Neural cell (in vitro differentiated cells): ENCODE data around the gene IRF4.

Experiments
- CTCF ChIP-seq: fragments of 450-650 bp; IDR thresholded peaks from 2 replicates; pipeline ENCODE4 v1.5.1; 2014; ENCODE audit warnings: antibody characterized with exemption, mild to moderate bottlenecking, moderate library complexity; ENCODE audit not compliant: poor library complexity, severe bottlenecking
- EP300 ChIP-seq: fragments of 450-650 bp; conservative IDR thresholded peaks from 2 replicates; pipeline ENCODE4 v1.6.1; 2014; ENCODE audit warnings: antibody characterized with exemption, mild to moderate bottlenecking, moderate library complexity; ENCODE audit not compliant: poor library complexity, severe bottlenecking
- EZH2 ChIP-seq: fragments of 200-600, 300-800 bp; shearing (Covaris generic), sonication (generic); IDR thresholded peaks from 2 replicates; pipeline ENCODE4 v1.6.1; 2014; ENCODE audit warnings: antibody characterized with exemption, low read length, borderline replicate concordance, mild to moderate bottlenecking; ENCODE audit not compliant: insufficient read depth, poor library complexity, severe bottlenecking
- MXI1 ChIP-seq: fragments of 450-650 bp; conservative IDR thresholded peaks from 2 replicates; pipeline ENCODE4 v1.6.1; 2014; ENCODE audit warnings: antibody characterized with exemption, mild to moderate bottlenecking; ENCODE audit not compliant: poor library complexity, severe bottlenecking
- POLR2AphosphoS5 ChIP-seq: IDR thresholded peaks from 2 replicates; pipeline ENCODE4 v1.6.1; 2012
- RAD21 ChIP-seq: fragments of 450-650 bp; conservative IDR thresholded peaks from 2 replicates; pipeline ENCODE4 v1.6.1; 2014; ENCODE audit warnings: antibody characterized with exemption, mild to moderate bottlenecking, moderate library complexity
- SMC3 ChIP-seq: fragments of 450-650 bp; conservative IDR thresholded peaks from 2 replicates; pipeline ENCODE4 v1.6.1; 2014; ENCODE audit warnings: antibody characterized with exemption, mild to moderate bottlenecking, moderate library complexity; ENCODE audit not compliant: poor library complexity
- TF ChIP-seq, protein P1 (sequence below): IDR thresholded peaks from 2 replicates; pipeline ENCODE4 v1.6.1; 2012; ENCODE audit warnings: borderline replicate concordance

DNA sequence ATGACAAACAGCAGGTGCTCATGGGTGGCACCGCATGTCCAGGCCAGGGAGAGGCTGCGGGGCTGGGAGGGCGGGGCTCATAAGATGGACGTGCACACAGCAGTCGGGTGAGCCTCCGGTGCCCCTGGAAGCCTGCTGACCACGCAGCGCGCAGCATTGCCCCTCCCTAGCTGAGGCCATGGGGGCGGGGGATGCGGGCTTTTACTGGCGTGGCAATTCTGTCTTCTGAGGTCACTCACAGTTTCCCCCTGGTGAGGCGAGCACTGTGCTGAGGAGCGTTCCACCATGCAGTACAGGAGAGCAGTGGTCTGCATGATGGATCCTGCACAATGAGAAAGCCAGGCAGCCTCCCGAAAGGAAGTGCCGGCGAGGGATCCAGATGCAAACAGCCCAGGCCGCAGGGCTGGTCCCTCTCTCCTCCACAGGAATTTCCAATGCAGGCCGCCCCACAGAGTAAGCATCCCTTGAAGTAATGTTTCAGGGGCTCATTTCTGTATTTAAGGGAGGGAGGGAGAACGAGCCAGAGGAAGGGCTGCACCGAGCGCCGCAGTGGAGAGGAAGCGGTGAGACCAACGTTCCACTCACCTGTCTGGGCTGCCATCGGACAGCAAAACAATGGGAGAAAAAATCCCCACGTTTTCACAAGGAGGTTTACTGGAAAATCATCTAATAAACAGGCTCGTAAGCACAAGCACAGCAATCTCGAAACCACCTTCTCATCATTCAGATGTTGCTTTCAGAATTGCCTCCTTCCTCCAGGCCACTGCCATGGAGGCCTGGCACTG, 56.0 kb downstream of the IRF4 start:
- no peak for TF ChIP-seq CTCF
- no peak for TF ChIP-seq EP300
- no peak for TF ChIP-seq EZH2
- TF ChIP-seq MXI1 = no peak
- no peak for TF ChIP-seq RAD21
- TF ChIP-seq, protein P1, sequence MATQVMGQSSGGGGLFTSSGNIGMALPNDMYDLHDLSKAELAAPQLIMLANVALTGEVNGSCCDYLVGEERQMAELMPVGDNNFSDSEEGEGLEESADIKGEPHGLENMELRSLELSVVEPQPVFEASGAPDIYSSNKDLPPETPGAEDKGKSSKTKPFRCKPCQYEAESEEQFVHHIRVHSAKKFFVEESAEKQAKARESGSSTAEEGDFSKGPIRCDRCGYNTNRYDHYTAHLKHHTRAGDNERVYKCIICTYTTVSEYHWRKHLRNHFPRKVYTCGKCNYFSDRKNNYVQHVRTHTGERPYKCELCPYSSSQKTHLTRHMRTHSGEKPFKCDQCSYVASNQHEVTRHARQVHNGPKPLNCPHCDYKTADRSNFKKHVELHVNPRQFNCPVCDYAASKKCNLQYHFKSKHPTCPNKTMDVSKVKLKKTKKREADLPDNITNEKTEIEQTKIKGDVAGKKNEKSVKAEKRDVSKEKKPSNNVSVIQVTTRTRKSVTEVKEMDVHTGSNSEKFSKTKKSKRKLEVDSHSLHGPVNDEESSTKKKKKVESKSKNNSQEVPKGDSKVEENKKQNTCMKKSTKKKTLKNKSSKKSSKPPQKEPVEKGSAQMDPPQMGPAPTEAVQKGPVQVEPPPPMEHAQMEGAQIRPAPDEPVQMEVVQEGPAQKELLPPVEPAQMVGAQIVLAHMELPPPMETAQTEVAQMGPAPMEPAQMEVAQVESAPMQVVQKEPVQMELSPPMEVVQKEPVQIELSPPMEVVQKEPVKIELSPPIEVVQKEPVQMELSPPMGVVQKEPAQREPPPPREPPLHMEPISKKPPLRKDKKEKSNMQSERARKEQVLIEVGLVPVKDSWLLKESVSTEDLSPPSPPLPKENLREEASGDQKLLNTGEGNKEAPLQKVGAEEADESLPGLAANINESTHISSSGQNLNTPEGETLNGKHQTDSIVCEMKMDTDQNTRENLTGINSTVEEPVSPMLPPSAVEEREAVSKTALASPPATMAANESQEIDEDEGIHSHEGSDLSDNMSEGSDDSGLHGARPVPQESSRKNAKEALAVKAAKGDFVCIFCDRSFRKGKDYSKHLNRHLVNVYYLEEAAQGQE = no peak
- no peak for TF ChIP-seq POLR2AphosphoS5
- no peak for TF ChIP-seq SMC3
